HG02678 (cell line): ENCODE measurements around the gene SLC25A18.
"Not testable (repeated sequence)": the region's sequence is repeated elsewhere in the genome, so short reads cannot be mapped to it uniquely, and the experiment has no call there.

Experiments used
- ATAC-seq: cut with Tn5 transposase; IDR thresholded peaks from one replicate; pipeline ENCODE4 v1.9.1; 2021; ENCODE audit warnings: mild to moderate bottlenecking, moderate library complexity; ENCODE audit not compliant: unreplicated experiment

Gene SLC25A18

DNA sequence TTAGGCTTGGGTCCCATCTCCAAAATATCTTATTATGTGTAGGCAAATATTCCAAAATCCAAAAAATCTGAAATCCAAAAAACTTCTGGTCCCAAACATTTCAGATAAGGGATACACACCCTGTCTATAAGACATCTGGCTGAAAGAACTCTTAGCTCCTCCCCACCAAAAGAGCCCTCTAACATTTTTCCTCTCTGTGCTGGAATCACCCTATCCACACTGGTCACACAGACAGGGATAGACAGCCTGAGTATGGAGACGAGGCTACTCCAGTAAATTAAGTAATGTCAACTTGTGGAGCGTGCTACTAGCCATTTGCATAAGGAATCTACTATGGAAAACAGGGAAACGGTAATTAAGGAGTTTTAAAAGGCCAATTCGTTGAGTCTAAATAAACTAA lies 40.4 kb downstream of the SLC25A18 start:
- ATAC-seq, result no peak

DNA sequence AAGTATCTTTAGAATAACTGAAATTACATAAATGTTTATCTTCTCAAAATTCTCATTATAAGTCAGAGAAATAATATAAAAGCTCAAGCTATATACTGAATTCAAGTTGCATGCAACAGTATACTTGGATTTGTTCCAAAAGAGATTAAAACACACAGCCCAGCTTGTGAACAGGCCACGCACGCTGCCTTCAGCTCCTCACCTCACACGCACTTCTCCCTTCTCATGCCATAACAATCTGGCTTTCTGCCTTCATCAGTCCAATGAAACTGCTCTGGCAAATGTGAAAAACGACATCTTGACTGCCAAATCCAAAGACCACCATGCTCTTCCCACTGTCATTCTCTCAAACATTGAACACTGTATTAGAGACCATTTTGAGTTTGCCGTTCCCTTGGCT lies 43.2 kb downstream of the SLC25A18 start:
- no peak for ATAC-seq

DNA sequence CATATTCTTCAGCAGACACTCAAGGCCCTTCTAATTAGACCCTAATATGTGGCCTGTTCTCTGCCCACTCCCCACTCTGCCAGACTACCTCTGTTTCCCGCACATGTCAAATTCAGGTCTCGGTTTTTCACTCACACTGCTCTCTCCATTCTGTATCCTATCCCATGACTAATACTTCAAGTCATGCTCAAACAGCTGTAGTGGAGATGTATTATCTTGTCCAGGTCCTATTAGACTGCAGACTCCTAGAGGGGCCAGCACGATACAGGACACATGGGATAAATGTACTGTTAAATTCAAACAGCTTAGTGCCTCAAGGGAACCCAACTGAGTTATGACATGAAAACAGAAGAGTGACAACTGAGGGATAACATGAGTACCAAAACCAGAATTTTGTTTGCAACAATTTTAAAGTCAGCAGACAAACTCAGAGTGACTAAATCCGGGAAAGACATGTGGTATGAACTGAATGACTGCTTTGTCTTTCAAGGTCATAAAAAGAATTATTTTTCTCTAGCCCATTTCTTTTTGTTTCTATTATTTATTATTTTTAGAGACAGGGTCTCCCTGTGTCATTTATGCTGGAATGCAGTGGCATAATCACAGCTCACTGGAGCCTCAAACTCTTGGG lies 44.7 kb downstream of the SLC25A18 start:
- ATAC-seq, result no peak

DNA sequence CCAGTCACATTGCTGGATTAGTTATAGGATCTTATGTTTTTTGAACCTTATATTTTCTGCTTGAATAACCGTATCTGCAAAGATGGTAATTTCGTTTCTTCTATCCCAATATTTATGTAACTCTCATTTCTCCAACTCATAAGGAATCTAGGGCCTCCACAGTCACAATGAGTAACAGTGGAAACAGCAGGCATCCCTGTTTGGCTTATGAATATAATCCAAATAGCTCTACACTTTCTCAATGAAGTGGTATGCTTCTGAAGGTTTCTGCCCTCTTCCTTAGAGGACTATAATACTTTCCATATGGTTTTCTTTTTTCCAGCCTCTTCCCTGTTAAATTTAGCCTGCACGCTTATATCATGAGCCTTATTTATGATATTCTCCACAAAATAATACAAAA lies 48.8 kb downstream of the SLC25A18 start:
- no peak for ATAC-seq

DNA sequence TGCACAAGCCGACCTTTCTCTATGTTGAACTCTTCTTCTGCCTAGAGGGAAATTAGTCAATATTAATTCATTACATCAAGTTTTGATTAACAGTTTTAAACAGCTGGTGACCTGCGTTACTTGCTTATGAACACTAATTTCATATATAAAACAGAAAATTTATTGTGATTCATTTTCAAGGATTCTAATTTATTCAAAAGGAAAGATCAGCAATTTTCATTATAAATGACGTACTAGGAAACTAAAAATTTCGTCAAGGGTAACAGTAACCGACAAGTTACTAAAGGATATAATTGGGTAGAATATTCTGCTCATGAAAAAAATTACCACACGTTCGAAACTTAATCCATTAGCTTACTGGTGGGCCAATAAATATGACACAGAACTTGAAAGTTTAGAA lies 50.0 kb downstream of the SLC25A18 start:
- no peak for ATAC-seq

DNA sequence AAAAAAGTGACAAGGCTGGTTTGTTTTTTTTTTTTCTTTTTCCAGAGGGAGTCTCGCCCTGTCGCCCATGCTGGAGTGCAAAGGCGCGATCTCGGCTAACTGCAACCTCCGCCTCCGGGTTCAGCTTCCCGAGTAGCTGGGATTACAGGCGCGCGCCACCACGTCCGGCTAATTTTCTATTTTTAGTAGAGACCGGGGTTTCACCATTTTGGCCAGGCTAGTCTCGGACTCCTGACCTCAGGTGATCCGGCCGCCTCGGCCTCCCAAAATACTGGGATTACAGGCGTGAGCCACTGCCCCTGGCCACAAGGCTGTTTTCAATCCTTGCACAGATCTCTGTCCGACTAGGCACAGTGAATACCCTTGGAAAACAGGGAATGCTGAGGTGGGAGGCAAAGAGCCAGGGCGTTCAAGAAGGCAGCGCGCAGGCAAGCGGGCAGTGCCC lies 64.7 kb downstream of the SLC25A18 start:
- ATAC-seq, result no peak

DNA sequence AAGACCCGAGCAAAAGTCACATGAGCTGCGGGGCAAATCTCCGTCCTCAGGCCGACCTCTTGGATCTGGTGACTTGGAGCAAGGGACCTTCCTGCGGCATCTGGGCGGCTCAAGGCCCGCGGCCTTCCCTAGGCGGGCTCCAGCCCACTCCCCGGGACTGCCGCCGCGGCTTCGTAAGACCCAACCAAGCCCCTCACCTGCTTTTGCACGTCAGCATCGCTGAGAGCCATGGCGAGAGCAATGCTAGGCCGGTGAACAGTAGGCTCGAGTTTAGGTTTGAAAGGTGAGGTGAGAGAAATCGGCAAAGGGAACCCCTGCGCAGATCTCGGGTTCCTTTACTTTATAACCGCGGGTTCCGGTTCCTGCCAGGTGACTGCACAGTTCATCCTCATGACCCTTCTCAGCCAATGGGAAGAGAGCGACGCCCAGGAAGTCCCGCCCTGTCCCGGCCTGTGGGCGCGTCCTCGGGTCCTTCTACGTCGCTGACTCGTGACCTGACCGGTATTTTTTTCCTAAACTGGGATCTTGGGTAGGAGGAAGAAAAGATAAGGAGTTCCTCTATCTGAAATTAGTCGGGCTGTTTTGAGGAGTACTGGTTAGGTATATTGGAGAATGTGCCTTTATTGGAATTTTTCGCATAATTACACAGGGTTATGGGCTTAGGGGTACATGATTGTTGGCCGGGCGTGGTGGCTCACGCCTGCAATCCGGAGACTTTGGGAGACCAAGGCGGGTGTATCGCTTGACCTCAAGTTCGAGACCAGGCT lies 65.3 kb downstream of the SLC25A18 start, which contains the start of gene ATP6V1E1:
ATP6V1E1 (minus strand) TSS at position 344 of the 767 bp plus-strand sequence; CDS start at position 230, 114 bp downstream.
- ATAC-seq, result peak; percentile 100

DNA sequence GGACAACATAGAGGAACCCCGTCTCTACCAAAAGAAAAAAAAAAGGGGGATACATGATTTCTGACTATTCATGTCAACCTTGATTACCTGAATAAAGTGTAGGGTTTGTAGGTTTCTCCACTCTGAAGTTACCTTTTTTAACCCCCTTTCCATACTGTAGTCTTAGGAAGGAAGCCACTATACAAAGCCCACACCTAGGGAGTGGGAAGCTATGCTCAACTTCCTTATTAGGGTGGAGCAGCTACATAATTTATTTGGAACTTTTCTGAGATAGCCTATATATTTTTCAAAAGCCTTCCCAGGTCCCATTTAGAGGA lies 65.8 kb downstream of the SLC25A18 start:
- no peak for ATAC-seq

DNA sequence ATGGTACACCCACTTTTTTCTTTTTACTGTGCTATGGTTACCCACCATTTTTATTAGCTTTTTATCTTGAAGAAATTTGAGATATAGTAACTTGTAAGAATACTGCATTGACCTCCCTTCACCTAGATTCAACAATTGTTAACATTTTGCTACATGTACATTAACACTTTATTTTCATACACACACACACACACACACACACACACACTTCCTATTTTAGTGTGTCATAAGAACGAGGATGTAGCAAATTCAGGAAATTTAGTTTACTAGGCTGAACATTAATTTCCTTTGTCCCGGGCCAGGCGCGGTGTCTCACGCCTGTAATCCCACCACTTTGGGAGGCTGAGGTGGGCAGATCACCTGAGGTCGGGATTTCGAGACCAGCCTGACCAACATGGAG lies 66.3 kb downstream of the SLC25A18 start:
- no peak for ATAC-seq

DNA sequence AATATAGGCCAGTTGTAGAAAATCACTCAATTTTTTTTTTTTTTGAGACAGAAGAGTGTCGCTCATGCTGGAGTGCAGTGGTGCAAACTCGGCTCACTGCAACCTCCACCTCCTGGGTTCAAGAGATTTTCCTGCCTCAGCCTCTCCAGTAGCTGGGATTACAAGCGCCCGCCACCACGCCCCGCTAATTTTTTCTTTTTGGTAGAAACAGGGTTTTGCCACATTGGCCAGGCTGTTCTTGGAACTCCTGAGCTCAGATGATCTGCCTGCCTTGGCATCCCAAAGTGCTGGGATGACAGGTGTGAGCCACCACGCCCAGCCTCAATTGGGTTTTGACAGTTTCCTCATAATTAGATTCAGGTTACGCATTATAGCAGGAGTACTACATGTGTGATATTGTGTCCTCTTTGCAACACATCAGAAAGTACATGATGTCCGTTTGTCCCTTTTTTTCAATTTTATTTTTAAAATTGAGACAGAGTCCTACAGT lies 67.8 kb downstream of the SLC25A18 start:
- no peak for ATAC-seq

DNA sequence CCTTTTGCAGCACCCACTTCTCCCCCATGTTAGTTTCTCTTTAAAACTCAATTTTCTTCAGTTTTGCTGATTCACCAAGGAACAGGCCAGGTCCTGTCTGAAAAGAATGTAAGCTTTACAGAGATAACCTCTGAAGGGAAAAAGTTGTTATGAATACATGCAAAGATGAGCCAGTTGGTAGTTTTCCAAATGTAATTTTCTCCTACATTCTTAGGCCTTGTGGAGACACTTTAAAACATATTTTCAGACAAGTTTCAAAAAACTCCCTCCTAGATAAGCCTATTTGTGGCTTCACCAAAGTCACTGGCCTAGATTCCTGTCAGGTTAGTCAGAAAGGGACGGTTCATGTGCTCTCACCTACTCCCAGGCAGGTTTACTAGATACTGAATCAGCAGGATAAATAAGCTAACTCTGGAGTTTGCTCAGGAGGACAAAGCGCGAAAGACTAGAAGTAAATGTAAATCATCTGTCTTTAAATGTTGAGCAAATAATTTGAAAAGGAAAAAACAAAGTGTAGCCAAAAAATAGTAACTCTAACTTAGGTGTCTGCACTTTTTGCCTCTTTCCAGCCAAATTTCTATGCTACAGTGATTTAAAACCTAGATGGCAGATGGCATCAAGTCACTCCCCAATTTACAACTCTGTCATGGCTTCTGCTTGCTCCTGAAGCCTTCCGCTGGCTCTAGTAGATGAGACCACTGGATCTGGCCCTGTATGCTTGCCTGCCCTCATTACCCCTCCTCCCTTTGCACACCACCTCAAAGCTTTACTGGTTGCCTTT lies 70.1 kb downstream of the SLC25A18 start:
- ATAC-seq, result no peak

DNA sequence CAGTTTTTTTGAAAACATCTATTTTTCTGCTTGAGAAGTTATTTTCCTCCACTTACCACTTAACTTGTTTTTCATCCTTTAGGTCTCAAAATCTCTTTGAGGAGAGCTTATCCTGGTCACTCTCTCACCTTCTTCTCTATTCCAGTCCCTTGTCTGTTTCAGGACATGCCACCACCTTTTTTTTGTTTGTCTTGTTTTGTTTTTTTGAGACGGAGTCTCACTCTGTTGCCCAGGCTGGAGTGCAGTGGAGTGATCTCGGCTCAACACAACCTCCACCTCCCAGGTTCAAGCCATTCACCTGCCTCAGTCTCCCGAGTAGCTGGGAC lies 70.7 kb downstream of the SLC25A18 start:
- no peak for ATAC-seq

DNA sequence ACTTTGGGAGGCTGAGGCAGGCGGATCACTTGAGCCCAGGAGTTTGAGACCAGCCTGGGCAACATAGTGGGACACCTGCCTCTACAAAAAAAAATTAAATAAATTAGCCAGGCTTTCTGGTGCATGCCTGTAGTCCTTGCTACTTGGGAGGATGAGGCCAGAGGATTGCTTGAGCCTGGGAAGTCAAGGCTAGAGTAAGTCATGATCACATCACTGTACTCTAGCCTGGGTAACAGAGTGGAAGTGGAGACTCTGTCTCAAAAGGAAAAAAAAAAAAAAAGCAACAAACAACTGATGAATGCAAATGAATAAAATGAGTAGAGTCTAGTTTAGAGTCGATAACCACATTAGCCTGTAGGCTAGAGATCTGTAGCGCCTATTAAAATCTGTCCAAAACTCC lies 71.4 kb downstream of the SLC25A18 start:
- no peak for ATAC-seq

DNA sequence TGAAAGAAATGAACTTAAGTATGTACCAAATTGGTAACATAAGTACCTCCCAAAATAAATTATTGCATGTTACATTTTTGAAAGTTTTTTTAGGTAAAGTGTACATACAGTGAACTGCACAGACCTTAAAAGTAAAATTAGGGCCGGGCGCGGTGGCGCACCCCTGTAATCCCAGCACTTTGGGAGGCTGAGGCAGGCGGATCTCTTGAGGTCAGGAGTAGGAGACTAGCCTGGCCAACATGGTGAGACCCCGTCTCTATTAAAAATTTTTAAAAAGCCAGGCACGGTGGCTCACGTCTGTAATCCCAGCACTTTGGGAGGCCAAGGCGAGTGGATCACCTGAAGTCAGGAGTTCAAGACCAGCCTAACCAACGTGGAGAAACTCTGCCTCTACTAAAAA lies 73.6 kb downstream of the SLC25A18 start:
- not testable (repeated sequence) for ATAC-seq

DNA sequence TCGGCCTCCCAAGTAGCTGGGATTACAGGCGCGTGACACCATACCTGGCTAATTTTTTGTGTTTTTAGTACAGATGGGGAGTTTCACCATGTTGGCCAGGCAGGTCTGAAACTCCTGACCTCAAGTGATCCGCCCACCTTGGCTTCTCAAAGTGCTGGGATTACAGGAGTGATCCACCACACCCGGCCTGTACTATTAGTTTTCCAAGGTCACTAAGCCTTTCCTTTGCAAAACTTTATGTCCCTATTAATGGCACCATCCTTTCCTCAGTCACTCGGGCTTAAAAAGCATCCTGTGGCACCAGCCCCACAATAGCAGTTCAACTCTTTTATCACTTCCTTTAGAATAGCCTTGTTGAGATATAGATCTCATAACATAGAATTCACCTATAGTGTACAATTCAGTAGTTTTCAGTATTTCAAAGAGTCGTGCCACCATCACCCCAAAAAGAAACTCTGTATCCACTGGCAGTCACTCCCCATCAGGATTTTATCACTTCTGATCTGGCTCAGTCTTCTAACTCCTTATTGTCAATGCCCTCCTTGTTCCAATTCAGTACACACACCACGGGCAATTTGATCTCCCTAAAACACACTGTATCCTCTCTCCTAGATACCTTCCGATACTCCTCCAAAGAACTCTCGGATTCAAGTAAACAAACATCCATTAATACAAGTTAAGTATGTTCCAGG lies 74.3 kb downstream of the SLC25A18 start:
- no peak for ATAC-seq

DNA sequence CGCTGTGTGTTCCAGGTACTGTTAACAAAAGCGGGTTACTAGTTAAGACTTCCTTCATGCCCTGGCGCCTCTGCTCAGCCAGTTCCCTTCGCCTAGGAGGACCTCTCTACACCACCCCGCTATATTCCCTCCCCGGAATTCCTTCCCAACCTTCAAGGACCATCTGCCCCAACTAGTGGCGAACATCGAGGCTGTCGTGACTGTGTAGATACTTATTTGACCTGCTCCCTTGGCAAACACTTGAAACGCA lies 74.8 kb downstream of the SLC25A18 start:
- ATAC-seq, result peak; percentile 12

DNA sequence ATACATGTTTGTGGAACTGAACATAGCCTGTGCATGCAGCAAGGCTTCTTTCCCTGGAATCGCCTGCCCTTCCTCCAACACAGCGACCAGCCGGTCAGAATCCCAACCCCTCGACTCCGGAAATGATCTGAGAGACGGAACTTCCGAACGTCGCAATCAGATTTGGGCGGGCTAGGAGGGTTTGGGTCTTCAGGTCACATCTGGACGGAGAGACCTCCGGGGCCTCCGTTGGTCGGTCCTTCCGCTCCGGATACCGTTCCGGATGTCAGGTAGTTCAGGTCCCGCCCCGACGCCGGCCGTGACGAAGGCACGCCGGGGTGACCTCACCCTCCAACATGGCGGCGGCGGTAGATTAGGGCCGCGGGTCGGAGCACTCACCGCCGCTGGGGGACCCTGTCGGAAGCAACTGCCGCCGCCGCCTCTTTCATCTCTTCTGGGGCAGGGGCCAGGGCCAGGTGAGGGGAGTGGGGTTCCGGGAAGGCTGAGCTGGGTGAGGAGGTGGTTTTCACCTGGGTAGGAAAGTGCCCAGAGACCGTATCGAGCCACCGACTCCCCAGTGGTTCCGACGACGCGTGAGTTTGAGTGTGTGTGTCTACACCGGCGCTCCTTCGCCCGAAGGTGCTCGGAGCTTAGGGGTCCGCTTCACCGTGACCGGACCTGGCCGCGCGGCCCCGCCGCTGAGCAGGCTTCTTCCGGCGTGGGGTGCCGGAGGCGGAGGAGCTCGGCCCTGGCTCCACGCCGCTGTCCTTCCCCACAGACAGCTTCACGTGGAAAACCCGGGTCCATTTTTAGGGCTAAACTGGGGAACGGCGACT lies 75.3 kb downstream of the SLC25A18 start, which contains the start of gene BCL2L13:
BCL2L13 (plus strand) TSS at position 326 of the 815 bp plus-strand sequence. CDS start 16,955 bp downstream, outside the sequence.
- peak; percentile 95 for ATAC-seq

DNA sequence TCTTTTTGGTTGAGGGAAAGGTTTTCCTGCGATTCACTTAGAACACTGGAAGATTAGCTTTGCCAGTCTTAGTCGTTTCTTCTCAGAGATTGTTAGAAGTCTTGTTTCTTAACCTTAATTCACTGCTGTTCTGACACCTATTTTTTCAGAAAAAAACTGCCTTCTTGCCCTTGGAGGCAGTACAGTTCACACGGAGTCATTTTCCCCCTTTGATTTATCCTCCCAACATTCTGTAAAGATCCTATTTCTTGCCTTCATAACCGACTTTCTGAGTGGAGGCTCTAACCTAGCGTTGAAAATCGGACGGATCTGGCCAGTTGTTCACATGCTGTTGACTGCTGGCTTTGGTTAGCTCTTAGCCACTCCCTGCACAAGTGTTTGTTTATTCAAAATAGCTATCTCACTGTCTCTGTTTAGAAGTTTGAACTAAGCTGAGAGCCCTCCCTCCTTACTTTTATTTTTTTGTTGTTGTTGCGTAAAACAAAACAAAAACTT lies 76.0 kb downstream of the SLC25A18 start:
- ATAC-seq, result peak; percentile 42
